IgD-negative memory B cell (primary cell): ENCODE measurements around the gene STARD13. TPM values are rescaled to one million over a fixed set of nuclear protein-coding genes. Genes with fewer than 3 reads are reported as not detected.

ENCODE experiments used
- H3K27ac Mint-ChIP-seq, 3 donors: one replicate each; pipeline ENCODE4 v1.8.0; 2020 to 2022; ENCODE audit warnings: mild to moderate bottlenecking in 3 of 3, mixed read lengths in 3 of 3, moderate library complexity in 1 of 3
- H3K27me3 Mint-ChIP-seq: one replicate; pipeline ENCODE4 v1.8.0; 2021; ENCODE audit warnings: mixed read lengths
- H3K36me3 Mint-ChIP-seq: one replicate; pipeline ENCODE4 v1.8.0; 2020; ENCODE audit warnings: mild to moderate bottlenecking, mixed read lengths
- H3K4me1 Mint-ChIP-seq, 3 donors: one replicate each; pipeline ENCODE4 v1.8.0; 2020 to 2022; ENCODE audit warnings: mixed read lengths in 3 of 3, mild to moderate bottlenecking in 1 of 3
- H3K4me3 Mint-ChIP-seq, 4 donors: one replicate each; pipeline ENCODE4 v1.8.0; 2020 to 2022; ENCODE audit warnings: mild to moderate bottlenecking in 4 of 4, mixed read lengths in 4 of 4, moderate library complexity in 3 of 4
- H3K9me3 Mint-ChIP-seq, 3 donors: one replicate each; pipeline ENCODE4 v1.8.0; 2020 to 2021; ENCODE audit warnings: mixed read lengths in 3 of 3, mild to moderate bottlenecking in 1 of 3
- polyA plus RNA-seq: library from polyadenylated mRNA; unstranded; fragments of 300-500 nt; fragmentation: Illumina TruSeq; gene quantifications from one replicate; pipeline ENCODE4 v1.2.3, GENCODE V29; 2021

Gene STARD13
- polyA plus RNA-seq, 1 donor from 2014 or later, result not detected

DNA sequence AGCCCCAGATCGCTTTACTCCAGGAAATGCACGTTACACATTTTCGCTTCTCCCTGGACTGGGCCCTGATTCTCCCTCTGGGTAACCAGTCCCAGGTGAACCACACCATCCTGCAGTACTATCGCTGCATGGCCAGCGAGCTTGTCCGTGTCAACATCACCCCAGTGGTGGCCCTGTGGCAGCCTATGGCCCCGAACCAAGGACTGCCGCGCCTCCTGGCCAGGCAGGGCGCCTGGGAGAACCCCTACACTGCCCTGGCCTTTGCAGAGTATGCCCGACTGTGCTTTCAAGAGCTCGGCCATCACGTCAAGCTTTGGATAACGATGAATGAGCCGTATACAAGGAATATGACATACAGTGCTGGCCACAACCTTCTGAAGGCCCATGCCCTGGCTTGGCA, 224.7 kb downstream of the STARD13 start:
- no peak overlapping the region for H3K4me3 Mint-ChIP-seq
- H3K9me3 Mint-ChIP-seq, result peaks cover 0 to 3% (median 0%) of the 10 kb centered on the region in 3 donors
- peaks cover 2% of the 10 kb centered on the region for H3K27me3 Mint-ChIP-seq
- H3K36me3 Mint-ChIP-seq, result no peaks in the 10 kb centered on the region
- no peaks in the 10 kb centered on the region for H3K4me1 Mint-ChIP-seq
- H3K27ac Mint-ChIP-seq, result no peak overlapping the region

- Mint-ChIP-seq H3K27ac (no peak overlapping the region), H3K36me3 (no peaks in the 10 kb centered on the region), H3K27me3 (peaks cover 4% of the 10 kb centered on the region), H3K4me1 (no peaks in the 10 kb centered on the region), H3K4me3 (no peak overlapping the region), H3K9me3 (peaks cover 0 to 3% (median 0%) of the 10 kb centered on the region in 3 donors)
Observed at GRCh38 chr13:33058776-33059327, 226.7 kb downstream of the STARD13 start.

- peaks cover 3% of the 10 kb centered on the region for H3K27me3 Mint-ChIP-seq
- H3K4me1 Mint-ChIP-seq, result no peaks in the 10 kb centered on the region
- H3K9me3 Mint-ChIP-seq, result peaks cover 0 to 3% (median 0%) of the 10 kb centered on the region in 3 donors
- no peaks in the 10 kb centered on the region for H3K36me3 Mint-ChIP-seq
- H3K4me3 Mint-ChIP-seq, result no peak overlapping the region
- no peak overlapping the region for H3K27ac Mint-ChIP-seq
Observed at GRCh38 chr13:33057019-33057780, 228.4 kb downstream of the STARD13 start.

GRCh38 chr13:33053397-33054066, 232.0 kb downstream of the STARD13 start:
- no peak overlapping the region for H3K4me3 Mint-ChIP-seq
- no peaks in the 10 kb centered on the region for H3K36me3 Mint-ChIP-seq
- no peaks in the 10 kb centered on the region for H3K9me3 Mint-ChIP-seq
- H3K27ac Mint-ChIP-seq, result no peak overlapping the region
- H3K27me3 Mint-ChIP-seq, result peaks cover 7% of the 10 kb centered on the region
- H3K4me1 Mint-ChIP-seq, result no peaks in the 10 kb centered on the region
